ENCODE data around the gene OR5K3. TPM values are rescaled to one million over a fixed set of nuclear protein-coding genes. Genes with fewer than 3 reads are reported as not detected.

The OR5K3 gene
- total RNA-seq, 2 experiments from 2014 or later, result not detected

Other genes starting within 250 kb of the OR5K3 start
- gene OR5H14, start 243.2 kb upstream of the OR5K3 start, total RNA-seq, result not detected
- gene OR5H15, start 224.0 kb upstream of the OR5K3 start, total RNA-seq, result not detected
- not detected for gene OR5H6, start 126.4 kb upstream of the OR5K3 start, total RNA-seq
- gene OR5H2, start 108.2 kb upstream of the OR5K3 start, total RNA-seq, result not detected
- not detected for gene OR5K4, start 36.8 kb upstream of the OR5K3 start, total RNA-seq
- gene OR5K1, start 72.5 kb downstream of the OR5K3 start, total RNA-seq, result not detected
- gene OR5K2, start 107.0 kb downstream of the OR5K3 start, total RNA-seq, result not detected
- gene CLDND1, start 132.2 kb downstream of the OR5K3 start, total RNA-seq, result 100 to 1,000 TPM; 534 to 542 TPM
- 10 to 100 TPM; 40.6 to 44.1 TPM for gene GPR15, start 141.3 kb downstream of the OR5K3 start, total RNA-seq
- gene CPOX, start 202.9 kb downstream of the OR5K3 start, total RNA-seq, result 10 to 100 TPM; 51.1 to 52.2 TPM